HG03097 (cell line): Measurements from ENCODE around the gene MICAL3.

Experiments
- ATAC-seq: cut with Tn5 transposase; IDR thresholded peaks from one replicate; pipeline ENCODE4 v1.9.1; 2021; ENCODE audit not compliant: unreplicated experiment, low FRiP score

The MICAL3 gene

GRCh38 chr22:17806437-17806836 lies 217.9 kb downstream of the MICAL3 start:
- ATAC-seq, result no peak

DNA sequence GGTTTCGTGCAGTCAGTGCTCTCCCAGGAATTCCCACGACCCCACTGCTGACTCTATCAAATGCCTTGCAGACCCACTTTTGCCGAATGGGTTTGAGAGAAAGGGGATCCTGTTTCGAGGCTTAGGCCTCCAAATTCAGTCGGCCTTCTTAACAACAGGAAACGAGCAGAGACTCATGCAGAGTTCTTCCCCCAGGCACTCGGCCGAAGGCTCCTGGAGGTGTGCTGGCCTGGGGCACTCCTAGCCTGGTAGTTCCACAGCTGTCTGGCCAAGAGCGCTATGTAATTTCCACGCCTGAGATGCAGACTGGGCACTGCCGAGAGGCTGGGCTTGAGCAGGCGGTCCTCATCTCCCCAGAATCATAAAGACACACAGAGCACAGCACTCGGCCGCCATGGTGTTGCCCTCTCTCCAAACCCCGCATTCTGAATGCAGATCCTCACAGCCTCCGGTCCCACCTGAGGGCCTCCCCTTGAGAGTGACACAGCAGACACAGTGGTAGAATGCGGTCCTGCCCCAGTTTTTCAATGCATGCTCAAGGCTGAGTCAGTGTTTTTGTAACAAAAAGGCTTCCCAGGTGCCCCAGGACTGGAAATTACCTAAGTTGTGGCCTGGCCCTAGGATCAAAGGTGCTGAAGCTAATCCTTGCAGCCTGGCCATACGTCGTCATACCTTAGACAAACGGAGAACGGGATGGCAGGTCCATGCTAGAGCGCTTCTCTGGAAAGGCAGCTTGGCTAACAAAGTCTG lies 219.9 kb downstream of the MICAL3 start:
- no peak for ATAC-seq

- no peak for ATAC-seq
Observed at GRCh38 chr22:17803609-17804270, 220.6 kb downstream of the MICAL3 start.

DNA sequence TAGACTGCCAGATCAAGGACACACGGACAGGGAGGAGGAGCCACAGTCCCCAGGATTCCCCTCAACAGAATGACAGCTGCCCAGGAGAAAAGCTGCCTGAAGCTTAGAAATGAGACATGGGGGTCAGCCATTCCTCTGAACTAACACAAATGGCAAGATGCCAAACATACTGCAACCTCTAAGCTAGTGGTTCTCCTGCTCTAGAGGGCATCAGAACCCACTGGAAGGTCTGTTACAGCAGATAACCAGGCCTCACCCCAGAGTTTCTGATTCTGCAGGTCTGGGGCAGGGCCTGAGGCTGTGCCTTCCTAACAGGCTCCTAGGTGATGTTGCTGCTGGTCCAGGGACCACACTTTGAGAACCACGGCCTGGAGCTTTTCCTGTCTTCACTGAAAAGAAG lies 221.5 kb downstream of the MICAL3 start:
- no peak for ATAC-seq

GRCh38 chr22:17802411-17802810 lies 221.9 kb downstream of the MICAL3 start:
- ATAC-seq, result no peak

GRCh38 chr22:17797721-17798559 lies 226.4 kb downstream of the MICAL3 start:
- peak; percentile 41 for ATAC-seq

- no peak for ATAC-seq
Observed at GRCh38 chr22:17796695-17797094, 227.7 kb downstream of the MICAL3 start.

DNA sequence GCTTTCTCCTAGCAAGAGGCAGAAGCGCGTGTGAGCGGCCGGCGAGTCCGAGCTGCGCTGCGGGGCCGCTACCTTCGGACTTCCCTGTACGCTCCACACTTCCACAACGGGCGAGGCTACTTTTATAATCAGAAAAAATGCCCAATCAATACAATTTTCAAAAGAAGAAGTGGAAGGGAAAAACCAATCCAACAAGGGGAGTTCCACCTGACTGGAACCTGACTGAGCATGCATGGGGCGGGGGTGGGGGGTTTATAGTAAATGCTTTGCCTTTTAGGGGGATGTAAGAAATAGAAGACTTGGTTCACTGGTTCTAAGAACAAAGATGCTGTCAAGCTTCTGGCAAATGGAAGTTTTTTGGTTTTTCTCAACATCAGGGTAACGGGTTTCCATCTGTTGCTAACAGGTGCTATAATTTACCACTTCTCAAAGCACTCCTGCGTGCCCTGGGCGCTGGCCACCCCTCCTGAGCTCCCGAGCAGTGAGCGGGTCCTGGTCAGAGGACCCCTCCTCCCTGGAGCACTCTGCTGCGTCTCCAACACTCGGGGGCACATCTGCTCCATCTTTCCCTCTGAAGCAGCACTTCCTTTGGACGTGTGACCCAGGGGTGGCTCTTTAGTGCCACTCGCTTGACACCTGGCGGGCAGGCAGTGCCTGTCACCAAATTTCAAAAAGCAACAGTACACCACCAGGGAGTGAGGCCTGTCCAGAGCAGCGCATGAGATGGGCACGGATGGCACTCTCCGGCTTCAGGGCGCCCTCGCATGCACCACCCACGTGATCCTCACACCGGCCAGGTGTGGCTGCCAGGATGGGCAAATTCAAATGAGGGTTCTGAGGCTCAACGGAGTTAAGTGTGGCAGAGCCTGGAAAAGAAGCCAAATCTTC lies 228.5 kb downstream of the MICAL3 start:
- no peak for ATAC-seq

GRCh38 chr22:17794726-17795542 lies 229.4 kb downstream of the MICAL3 start:
- ATAC-seq, result no peak

GRCh38 chr22:17792854-17793434 lies 231.4 kb downstream of the MICAL3 start:
- no peak for ATAC-seq

DNA sequence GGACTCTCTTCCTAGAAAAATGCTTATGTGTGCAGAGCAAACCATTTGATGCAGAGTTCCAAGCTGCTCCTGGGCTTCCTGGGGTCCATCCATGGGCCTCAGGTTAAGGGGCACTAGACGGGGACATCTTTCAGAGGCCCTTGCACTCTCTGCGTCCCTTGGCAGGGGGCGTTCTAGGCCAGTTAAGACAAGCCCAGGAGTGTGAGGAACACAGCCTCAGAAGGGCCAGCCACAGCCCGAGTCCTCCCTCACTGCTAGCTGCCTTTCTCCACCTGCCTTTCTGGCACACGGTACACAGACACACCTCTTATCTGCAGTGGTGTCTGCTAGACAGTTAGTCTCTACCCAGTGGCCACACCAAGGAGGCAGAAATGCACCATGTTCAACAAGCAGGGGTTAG lies 232.1 kb downstream of the MICAL3 start:
- ATAC-seq, result no peak

DNA sequence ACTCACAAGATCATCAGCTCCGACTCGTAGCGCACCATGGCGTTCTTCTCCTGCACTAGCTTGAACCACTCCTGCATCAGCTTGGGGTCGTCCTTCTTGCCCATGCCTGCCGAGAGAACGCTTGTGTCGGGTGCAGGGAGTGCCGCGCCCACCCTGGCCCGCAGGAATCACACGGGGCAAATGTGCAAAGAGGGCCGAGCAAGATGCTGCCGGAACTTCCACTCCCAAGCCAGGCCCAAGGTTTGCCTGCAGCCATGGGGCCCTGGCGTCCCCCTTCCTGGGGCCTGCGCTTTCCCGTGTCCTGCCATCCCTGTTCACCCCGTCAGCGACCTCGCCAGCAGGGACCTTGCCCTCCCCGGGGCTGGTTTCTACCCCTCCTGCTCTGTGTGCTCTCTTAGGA lies 233.2 kb downstream of the MICAL3 start:
- no peak for ATAC-seq

GRCh38 chr22:17789379-17790200 lies 234.8 kb downstream of the MICAL3 start:
- ATAC-seq, result no peak

GRCh38 chr22:17788528-17789378 lies 235.6 kb downstream of the MICAL3 start:
- no peak for ATAC-seq

DNA sequence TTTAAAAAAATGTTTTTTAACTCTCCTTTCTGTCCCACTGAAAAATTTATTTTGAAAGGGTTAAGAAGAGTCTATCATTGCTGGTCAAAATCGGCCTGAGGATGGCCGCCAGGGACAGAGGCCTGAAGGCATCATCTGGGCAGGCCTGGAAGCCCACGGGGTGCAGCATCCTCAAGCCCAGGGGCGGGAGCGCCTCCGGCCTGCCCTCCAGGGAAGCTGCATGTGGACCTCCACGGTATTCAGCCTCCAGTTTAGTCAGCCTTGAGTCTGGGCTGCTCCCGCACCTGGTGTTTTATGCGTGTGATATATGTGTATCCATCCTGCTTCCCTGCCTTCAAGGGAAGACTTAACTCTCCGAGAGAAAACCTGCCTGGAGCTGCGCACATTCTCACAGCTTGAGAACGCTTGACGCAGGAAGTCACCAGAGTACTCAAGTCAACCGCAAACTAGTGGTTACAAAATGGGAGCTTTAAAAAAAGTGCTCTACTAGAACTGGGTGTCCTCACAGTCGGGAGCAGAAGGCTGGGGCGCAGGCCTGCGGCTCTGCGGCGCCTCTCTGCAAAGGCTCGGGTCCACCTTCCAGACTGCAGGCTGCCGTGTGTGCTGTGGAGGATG lies 236.5 kb downstream of the MICAL3 start:
- ATAC-seq, result no peak

DNA sequence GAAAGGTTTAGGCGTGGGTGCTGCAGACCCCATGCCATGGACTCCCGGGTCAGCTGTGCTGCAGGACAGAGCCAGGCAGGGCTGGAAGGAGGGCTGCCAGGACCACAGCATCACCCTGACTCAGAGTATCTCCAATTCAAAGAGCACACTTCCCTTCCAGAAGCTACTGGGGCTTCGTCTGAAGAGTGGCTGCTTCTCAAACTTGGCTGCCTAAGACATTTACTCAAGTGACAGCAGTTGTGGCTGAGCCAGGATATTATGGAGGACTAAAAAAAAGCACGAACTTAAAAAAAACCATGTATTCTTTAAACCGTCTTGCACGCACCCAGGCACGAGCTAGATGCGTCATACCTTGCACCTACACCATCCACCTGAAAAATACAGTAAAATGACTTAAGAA lies 237.1 kb downstream of the MICAL3 start:
- no peak for ATAC-seq
